Activated T-cell treated with anti-CD3 and anti-CD28 coated beads, Interleukin-2, amount 50 U/mL, for 1 hour (primary cell): ENCODE results near the gene ZNF337.
"Not testable (repeated sequence)": the region's sequence is repeated elsewhere in the genome, so short reads cannot be mapped to it uniquely, and the experiment has no call there.

Experiments used
- DNase-seq: peaks from one replicate; pipeline ENCODE4 v3.0.0-alpha.2; 2020

Gene ZNF337

DNA sequence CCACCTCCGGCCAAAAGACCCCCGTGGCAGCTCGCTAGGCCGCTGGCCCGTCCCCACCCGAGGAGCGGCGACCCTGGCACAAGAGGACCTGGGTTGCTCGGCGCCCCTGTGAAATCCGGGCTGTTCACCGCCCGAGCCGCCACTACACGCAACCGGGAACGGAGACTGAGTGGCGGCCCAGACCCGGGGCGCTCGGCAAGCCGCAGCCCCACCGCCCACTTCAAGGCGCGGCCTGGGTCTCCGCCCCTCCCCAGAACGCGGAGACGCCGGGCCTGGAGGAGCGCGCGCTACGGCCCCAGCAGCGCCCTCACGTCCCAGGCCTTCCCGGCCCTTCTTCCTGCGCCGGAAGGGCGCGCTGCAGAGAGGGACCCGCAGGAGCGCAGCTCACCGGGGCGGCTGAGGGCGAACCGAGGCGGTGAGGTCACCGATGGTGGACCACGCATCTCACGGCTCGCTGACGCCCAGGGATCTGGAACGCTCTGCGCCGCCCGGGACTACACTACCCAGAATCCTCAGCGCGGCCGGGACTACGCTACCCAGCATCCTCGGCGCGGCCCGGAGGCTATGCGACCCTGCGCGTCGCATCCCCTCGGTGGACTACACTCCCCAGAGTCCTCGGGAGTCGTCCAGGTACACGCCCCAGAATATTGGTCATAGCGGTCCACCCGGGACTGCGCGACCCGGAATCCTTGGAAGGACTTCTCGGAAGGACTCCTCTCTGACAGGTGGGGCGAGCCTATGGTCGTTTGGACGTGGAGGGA lies at the start of gene ZNF337:
ZNF337 (minus strand) TSS at position 483 of the 761 bp plus-strand sequence. CDS start 10,436 bp downstream, outside the sequence.
- DNase-seq = peak; percentile 95

DNA sequence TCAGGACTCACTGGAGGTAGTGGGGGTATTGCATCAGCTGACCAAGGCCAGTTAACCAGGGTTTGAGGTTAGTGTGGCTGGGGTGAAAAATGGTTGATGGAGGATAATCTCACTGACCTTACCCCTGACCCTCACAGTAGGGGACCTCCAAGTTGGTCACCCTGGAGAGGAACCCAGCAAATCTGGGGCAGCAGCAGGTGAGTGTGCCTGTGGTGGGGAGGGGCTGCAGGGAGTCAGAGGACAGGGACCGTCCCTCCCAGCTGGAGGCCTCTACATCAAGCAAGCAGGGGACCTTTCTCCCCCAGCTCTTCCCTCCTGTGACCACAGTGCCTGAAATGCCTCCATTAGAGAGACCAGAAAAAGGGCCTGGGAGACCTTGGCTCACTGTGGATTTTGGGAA lies 49.1 kb upstream of the ZNF337 start:
- no peak for DNase-seq

- DNase-seq = no peak
Observed at GRCh38 chr20:25745100-25745499, 48.4 kb upstream of the ZNF337 start.

- no peak for DNase-seq
Observed at GRCh38 chr20:25744261-25744660, 47.6 kb upstream of the ZNF337 start.

- DNase-seq = no peak
Observed at GRCh38 chr20:25741088-25741487, 44.4 kb upstream of the ZNF337 start.

DNA sequence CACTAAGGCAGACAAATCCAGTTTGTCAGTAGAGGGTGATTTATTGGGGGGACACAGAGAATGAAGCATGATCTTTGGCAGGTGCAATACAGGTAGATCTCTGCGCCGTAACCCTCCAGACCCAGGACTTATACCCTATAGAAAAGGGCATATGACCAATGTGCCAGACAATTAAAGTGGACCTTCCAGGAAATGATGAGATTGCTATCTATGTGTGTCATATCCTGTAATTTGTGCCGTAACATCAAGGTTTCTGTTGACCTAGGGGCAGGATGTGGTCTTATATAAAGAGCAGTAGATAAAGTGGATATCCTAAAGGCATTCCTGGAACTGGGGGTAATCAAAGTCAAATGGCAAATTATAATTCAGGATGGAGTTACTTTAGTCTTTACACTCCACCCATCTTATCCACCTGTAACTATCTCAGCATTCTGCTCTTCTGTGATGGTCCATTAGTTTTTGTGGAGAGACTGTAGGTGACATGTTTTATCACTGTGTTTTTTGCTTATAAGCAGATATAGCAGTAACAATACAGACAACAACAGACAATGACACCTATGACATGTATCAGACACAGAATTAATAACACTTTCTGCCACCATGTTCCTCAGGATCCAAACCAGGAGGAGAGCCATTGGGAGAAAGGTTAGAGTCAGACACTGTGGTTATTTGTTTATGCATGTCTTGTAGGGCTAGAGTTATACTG lies 43.1 kb upstream of the ZNF337 start:
- no peak for DNase-seq

DNA sequence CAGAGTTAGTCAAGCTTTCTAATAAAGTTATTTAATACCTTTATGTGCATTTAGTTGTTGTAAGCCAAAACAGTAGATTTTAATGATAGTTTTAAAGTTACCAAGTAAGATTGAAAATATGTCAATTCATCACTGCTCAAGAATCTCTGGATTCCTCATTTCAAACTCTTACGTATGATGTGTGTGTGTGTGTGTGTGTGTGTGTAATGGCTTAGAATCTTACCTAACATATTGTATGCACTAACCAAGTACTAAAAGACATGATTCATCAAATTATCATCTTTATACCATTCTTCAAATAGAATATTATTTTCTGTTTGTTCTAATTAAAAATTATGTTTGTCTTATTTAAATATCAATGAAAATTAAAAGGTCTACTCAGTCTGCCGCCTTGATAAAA lies 41.5 kb upstream of the ZNF337 start:
- no peak for DNase-seq

- DNase-seq = no peak
Observed at GRCh38 chr20:25733903-25734302, 37.2 kb upstream of the ZNF337 start.

- no peak for DNase-seq
Observed at GRCh38 chr20:25730862-25731261, 34.2 kb upstream of the ZNF337 start.

DNA sequence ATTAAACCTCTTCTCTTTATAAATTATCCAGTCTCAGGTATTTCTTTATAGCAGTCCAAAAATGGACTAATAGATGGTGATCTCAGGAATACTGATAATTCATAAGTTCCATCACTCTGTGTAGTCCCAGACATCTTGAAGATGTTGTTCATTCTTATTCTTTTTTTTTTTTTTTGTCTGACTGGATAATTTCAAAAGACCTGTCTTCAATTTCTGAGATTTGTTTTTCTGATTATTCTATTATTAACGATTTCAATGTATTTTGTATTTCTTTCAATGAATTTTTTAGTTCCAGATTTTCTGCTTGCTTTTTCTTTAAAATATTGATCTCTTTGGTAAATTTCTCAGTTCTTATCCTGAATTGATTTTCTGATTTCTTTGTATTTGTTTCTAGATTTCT lies 29.7 kb upstream of the ZNF337 start:
- DNase-seq = no peak

GRCh38 chr20:25725639-25726038 lies 29.0 kb upstream of the ZNF337 start:
- DNase-seq = no peak

- no peak for DNase-seq
Observed at GRCh38 chr20:25723975-25724374, 27.3 kb upstream of the ZNF337 start.

GRCh38 chr20:25720285-25720684 lies 23.6 kb upstream of the ZNF337 start:
- DNase-seq = no peak

DNA sequence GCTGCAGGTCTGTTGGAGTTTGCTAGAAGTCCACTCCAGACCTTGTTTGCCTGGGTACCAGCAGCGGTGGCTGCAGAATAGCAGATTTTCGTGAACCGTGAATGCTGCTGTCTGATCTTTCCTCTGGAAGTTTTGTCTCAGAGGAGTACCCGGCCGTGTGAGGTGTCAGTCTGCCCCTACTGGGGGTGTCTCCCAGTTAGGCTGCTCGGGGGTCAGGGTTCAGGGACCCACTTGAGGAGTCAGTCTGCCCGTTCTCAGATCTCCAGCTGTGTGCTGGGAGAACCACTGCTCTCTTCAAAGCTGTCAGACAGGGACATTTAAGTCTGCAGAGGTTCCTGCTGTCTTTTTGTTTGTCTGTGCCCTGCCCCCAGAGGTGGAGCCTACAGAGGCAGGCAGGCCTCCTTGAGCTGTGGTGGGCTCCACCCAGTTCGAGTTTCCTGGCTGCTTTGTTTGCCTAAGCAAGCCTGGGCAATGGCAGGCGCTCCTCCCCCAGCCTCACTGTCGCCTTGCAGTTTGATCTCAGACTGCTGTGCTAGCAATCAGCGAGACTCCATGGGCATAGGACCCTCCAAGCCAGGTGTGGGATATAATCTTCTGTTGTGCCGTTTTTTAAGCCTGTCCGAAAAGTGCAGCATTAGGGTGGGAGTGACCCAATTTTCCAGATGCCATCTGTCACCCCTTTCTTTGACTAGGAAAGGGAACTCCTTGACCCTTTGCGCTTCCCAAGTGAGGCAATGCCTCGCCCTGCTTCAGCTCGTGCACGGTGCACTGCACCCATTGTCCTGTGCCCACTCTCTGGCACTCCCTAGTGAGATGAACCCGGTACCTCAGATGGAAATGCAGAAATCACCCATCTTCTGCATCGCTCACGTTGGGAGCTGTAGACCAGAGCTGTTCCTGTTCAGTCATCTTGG lies 22.5 kb upstream of the ZNF337 start:
- peak; percentile 37 for DNase-seq

- DNase-seq = no peak
Observed at GRCh38 chr20:25707695-25708094, 11.0 kb upstream of the ZNF337 start.

GRCh38 chr20:25706793-25707192 lies 10.1 kb upstream of the ZNF337 start:
- peak; percentile 33 for DNase-seq

GRCh38 chr20:25705830-25706351 lies 9.2 kb upstream of the ZNF337 start:
- no peak for DNase-seq

GRCh38 chr20:25704303-25704702 lies 7.7 kb upstream of the ZNF337 start:
- DNase-seq = not testable (repeated sequence)

GRCh38 chr20:25700835-25701234 lies 4.2 kb upstream of the ZNF337 start:
- not testable (repeated sequence) for DNase-seq

DNA sequence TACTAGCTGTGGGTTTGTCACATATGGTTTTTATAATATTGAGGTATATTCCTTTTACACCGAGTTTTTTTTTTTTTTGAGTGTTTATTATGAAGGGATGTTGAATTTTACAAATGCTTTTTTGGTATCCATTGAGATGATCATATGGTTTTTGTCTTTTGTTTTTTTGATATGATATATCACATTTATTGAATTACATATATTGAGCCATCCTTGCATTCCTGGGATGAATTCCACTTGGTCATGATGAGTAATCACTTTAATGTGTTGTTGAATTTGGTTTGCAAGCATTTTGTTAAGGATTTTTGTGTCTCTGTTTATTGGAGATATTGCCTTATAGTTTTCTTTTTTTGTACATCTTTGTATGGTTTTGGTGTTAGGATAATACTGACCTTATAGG lies 3.3 kb upstream of the ZNF337 start:
- DNase-seq = no peak

DNA sequence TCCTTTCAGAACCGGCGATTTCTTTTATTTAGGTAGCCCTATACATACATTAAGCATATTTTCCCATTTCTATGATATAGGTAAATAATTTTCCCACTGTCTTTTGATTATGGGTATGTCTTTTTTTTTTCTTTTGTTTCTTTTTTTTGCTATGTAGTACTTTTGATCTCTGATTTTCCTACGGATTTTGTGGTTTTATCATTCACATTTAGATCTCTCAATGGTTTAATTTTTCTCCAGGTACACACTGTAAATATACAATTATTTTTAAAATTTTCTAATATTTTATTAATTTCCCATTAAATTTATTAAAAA lies 436 bp upstream of the ZNF337 start:
- DNase-seq = no peak

GRCh38 chr20:25695532-25696370 lies 902 bp downstream of the ZNF337 start:
- no peak for DNase-seq
